ENCODE data around the gene USP24.

- no peak for TF ChIP-seq CTCF (IDR thresholded peaks at IDR 0.05)
- no peak for TF ChIP-seq POLR2A (IDR thresholded peaks at IDR 0.05)
Observed at GRCh38 chr1:55204997-55205396, 10.2 kb downstream of the USP24 start.
